HG03060 (cell line): ENCODE results near the gene GCNA.

Experiments
- ATAC-seq: cut with Tn5 transposase; IDR thresholded peaks from one replicate; pipeline ENCODE4 v1.9.1; 2021; ENCODE audit warnings: low read depth, moderate number of reproducible peaks; ENCODE audit not compliant: unreplicated experiment

GCNA gene, protein sequence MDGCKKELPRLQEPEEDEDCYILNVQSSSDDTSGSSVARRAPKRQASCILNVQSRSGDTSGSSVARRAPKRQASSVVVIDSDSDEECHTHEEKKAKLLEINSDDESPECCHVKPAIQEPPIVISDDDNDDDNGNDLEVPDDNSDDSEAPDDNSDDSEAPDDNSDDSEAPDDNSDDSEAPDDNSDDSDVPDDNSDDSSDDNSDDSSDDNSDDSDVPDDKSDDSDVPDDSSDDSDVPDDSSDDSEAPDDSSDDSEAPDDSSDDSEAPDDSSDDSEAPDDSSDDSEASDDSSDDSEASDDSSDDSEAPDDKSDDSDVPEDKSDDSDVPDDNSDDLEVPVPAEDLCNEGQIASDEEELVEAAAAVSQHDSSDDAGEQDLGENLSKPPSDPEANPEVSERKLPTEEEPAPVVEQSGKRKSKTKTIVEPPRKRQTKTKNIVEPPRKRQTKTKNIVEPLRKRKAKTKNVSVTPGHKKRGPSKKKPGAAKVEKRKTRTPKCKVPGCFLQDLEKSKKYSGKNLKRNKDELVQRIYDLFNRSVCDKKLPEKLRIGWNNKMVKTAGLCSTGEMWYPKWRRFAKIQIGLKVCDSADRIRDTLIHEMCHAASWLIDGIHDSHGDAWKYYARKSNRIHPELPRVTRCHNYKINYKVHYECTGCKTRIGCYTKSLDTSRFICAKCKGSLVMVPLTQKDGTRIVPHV

DNA sequence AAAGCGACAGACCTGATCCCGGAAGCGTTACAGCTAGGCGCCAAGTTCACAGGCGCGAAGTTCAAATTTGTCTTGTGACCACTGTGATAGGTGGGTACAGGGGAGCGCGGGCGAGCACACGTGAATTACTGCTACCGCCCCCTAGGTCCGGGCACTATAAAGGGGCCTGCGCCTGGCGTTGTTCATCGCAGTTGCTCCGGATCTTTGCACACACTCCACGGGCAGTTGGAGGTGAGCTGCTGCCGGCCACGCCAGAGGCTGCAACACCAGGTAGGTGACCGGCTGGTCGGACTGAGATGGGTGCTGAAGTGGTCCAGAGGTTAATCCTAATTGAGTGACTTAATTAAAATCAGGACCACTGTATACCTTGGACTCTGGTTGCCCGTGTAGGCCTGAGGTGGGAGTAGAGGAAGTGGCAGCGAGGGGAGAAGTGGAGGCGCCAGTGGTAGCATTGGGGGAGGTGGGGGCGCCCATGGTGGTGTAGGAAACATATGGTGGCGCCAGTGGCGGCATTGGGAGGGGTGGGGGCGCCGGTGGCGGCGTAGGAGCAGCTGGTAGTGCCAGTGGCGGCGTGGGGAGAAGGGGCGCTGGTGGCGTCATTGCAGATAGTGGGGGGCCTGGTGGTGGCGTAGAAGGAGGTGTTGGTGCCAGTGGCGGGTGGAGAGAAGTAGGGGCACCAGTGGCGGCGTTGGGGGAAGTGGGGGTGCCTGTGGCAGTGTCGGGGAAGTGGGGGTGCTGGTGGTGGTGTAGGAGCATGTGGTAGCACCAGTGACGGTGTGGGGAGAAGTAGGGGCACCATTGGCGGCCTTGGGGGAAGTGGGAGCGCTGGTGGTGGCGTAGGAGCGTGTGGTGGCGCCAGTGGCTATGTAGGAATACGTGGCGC lies at the start of gene GCNA:
TSS of gene GCNA (plus strand) at position 185 of the 883 bp plus-strand sequence. CDS start 2,385 bp downstream, outside the sequence.
- no peak for ATAC-seq

DNA sequence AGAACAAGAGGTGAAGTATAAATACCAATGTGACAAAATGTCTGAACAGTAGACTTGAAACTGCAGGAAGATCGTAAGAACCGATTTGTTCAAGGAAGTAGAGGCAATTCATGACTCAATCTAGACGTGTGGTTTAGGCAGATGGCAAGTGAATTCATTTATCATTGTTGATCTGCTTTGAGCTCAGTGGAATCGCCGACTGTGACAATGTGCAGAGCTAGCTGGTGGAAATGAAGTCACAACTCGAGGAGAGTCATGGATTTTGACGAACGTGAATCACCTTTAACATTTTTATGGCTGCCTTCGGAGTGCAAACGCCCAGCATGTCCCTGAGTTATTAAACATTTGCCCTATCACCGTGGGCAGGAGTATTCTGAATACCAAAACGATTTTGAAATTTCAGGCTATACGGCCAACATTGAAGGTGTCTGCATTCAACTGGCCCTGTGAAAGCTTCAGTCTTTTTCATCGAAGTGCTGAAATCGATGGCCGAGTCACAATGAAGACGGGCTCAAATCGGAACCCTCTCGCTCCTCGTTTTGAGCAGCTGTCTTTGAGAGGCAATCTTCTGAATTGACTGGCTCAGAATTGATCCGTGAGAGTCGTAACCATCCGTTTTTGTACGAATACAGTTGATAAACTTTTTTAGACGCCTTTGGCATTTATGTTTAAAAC lies 46.0 kb upstream of the GCNA start:
- peak; percentile 10 for ATAC-seq

DNA sequence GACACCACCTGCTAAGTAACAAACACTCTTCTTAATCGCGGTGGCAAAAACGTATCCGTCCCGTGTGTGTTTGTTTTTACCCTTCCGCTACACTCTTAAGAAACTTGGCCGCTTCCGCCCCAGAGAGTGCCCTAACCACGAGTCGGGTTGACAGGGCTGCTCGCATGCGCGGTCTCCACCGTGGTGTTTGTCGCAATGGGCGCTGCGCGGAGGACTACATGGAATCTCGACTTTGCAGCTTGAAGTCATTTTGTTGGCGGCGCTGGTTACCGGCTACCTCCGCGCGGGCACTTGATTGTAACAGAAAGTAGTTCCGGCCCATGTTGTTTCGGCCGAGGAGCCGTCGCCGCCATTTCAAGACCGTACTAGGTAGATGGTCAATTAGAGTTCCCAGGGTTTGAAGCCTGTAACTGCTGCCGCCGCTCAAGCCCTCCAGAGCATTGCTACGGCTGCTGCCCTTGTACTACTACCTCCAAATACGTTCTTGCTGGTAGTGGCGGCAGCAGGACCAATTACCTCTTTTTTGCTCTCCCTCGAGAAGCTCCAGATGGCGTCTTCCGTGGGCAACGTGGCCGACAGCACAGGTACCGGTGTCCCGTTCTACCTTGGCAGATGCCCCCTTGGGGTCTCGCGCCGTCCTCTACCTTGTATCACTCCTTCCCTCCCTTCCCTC lies 45.3 kb upstream of the GCNA start, which contains the start of gene OGT:
TSS of gene OGT (plus strand) at position 352 of the 673 bp plus-strand sequence. CDS start at position 548, 196 bp downstream.
- ATAC-seq, result peak; percentile 69

DNA sequence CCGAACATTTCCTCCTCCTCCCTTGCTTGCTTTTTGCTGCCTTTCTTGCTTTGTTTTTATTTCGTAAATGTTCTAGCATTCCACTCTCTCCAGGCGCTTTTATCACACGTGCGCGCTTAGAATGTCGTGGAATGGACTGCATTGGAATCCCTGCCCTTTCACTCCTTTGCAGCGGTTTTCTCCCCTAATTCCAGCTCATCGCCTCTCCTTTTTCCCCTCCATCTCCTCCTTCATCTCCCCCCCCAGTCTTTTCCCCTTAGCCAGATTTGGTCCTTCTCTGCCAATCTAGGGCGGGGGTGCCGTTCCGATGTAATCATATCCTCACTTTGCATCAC lies 44.8 kb upstream of the GCNA start:
- no peak for ATAC-seq

DNA sequence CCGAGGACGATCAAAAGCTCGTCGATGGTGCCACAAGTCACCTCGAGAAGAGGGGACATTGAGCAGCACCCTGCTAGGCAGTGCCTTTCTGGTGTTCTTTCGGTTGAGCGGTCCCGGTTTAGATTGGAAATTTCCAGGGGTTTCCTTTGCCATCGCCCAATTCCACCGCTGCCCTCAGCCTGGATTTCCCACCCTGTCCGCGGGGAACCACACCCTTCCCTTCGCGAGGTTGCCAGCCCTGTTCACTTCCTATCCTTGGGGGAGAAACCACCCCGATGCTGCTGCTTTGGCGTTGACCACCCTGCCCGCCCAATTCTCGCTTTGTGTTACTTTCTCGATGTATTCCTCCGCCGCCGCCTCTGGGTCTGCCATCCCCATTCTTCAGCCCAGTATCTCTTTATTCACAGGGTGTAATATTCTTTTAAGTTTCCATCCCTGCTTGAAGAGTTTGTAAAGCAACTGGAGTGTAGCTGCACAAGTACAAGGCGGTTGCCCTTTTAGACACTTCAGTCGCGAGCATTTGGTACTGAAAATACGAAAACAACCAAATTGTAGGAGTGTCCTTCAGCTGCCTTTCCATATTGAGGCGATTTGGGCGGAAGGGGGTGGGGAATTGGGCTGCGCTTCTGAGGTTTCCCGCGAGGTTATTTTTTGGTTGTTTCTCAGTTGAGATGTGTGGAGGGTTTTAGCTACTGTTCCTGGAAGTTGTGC lies 44.2 kb upstream of the GCNA start:
- ATAC-seq, result no peak

DNA sequence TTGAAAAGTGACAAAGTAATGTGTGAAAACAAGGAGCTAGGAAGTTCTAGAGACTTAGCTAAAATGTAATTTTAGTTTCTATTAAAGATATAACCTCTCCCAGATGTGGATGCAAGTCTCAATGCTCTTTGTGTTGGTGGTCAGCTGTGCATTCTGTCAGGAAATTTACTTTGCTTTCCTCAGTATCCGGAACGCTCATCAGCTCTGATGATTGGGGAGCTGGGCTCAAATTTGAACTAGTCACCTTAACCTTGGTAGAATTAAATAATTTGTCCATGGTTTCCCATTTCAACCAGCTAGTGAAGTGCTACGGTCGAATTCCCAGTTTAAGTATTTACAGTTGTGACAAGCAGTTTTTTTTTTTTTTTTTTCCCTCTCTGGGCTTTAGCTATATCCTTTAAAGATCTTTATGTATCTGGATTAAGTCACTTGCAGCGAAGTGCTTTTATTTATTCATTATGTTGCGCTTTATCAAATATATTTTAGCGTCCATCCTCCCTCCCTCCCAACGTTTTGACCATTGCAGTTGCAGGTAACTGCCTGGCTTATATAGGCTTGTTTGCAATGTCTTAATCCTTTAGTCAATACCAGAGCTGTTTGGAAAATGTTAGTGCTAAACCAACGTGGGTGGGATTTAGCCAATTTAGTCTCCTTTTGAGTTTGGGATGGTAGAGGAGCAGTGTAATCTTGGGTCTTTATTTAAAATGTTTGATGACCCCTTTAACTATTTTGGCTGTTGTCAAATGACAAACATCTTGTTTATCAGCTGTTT lies 43.3 kb upstream of the GCNA start:
- no peak for ATAC-seq

DNA sequence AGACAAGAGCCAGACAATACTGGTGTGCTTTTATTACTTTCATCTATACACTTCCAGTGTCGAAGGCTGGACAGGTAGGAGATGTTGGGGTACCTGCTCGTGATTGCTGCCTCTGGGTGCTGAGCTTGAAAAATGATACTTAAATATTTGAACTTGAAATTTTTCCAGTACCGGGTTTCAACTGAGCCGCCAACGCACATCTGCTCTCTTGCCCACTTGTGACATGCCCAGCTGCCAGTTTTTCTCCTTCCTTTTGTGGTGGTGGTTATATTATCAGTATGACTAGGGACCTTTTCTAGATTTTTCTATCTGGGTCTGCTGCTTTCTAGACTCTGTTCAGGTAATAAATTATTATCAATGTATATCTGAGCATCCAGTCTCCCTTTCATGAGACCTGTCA lies 42.0 kb upstream of the GCNA start:
- ATAC-seq, result no peak

DNA sequence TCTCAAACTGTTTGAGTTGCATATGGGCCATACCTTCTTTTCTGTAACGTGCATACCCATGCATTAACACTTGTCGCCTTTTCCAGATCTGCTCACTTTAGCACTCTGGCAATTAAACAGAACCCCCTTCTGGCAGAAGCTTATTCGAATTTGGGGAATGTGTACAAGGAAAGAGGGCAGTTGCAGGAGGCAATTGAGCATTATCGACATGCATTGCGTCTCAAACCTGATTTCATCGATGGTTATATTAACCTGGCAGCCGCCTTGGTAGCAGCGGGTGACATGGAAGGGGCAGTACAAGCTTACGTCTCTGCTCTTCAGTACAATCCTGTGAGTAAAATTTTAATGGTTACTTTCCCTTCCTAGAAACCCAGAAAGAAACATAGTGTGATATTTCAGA lies 40.5 kb upstream of the GCNA start:
- ATAC-seq, result no peak

DNA sequence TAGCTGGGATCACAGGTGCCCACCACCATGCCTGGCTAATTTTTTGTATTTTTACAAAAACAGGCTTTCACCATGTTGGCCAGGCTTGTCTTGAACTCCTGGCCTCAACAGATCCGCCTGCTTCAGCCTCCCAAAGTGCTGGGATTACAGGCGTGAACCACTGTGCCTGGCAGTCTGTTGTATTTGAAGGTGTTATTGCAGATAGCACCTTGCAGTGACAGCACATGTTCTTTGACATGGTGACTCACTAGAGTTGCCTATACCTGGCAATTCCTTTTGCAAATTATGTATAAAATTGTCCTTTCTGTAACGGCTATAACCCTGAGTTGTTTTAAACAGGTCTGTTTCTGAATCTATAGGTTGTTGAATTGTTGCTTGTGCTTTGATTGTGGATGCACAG lies 37.4 kb upstream of the GCNA start:
- no peak for ATAC-seq

DNA sequence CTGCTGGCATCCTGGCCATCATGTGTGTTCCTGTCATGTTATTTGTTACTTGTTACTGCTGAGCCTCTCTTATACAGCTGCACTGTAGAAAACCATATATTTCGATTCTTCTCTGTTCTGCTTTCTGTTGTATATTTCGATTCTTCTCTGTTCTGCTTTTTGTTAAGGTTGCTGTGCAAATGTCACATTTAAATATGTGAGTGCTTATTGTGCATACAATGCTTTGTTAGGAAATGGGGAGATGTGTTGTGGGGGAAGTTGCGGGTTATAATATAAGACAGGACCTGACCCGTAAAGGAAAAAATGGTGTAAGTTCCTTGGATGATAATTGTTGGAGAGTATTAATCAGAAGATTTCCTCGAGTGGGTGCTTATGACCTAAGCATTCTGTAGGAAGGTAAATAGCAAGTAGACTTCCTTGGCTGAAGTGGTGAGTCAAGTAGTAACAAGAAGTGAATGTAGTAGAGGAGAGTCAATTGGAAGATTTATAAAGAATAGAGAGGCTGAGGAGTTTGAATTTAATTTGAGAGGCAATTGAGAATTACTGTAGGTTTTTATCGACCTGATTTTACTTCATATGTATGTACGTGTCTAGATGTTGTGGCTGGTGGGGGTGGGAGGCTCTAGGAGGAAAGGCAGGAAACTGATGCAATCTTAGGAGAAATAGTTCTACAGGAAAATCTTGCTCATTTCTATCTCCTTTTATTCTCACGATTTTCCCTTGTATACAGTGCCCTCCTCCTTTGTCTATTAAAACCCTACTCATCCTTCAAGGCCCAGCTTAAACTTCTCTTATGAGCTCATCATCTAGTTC lies 36.8 kb upstream of the GCNA start:
- ATAC-seq, result peak; percentile 73

DNA sequence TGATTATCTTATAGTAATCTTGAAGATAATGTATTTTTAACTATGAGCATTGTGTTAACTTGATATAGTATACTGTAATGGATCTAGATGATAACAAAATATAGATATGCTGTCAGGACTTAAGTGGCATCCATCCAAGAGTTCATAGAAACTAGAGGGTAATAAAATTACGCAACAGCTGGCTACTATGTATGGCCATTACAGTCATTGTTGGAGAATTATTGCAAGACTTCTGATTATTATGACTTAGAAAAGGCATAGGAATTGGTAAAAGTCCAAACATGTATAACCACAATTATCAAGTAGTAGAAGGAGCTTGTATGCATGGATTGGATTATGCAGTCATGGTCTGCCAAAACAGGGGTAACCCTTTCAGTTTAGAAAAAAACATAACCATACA lies 35.8 kb upstream of the GCNA start:
- no peak for ATAC-seq

DNA sequence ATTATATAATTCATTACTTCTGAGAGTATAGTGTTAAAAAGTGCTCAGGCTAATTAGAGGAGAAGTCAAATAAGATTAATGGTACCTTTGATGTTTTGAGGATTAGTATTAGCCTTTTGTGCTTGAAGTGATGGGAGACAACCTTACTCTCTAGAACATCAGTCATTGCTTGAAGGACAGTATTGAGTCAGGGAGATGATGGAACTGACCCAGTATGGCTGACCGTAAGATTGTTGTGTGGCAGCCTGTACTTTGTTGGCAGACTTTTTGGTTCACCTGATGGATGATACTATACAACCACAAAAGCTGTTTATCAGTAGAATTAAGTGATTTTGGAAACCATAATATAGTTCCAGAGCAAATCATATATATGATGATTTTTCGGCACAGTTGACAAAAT lies 35.4 kb upstream of the GCNA start:
- ATAC-seq, result no peak

DNA sequence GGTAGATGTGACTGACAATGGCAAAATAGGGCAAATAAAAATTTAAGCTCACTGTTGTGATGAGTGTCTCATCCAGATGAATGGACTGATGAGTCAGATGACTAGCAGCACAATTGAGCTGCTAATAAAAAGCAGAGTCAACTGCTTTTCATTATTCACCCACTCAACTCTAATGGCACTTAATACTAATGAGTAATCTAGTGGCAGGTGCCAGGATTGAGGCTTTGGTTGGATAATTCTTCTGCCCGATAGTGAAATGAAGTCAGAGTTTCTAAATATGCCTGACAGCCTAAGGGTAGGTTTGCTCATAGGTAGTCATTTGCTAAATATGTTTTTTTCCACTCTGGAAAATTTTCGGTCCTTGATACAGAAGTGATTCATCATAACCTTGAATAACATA lies 34.9 kb upstream of the GCNA start:
- no peak for ATAC-seq

DNA sequence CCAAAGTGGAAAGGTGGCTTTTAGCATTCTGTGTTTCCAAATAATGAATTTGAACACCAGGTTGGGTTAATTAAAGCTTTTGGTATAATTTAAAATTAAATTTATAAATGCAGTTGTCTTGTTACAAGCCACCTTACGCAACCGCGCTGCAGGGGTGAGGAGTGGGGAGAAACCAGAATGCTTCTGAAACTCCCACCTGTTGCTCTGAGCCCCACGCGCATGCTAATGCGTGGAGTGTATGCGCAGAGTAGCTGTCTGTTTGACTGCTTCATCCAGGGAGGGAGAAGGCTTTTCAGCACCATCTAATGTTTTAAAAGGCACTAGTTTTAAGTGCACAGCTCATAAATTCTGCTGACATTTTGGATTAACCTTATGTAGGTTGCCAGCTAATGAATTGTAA lies 32.9 kb upstream of the GCNA start:
- ATAC-seq, result no peak

DNA sequence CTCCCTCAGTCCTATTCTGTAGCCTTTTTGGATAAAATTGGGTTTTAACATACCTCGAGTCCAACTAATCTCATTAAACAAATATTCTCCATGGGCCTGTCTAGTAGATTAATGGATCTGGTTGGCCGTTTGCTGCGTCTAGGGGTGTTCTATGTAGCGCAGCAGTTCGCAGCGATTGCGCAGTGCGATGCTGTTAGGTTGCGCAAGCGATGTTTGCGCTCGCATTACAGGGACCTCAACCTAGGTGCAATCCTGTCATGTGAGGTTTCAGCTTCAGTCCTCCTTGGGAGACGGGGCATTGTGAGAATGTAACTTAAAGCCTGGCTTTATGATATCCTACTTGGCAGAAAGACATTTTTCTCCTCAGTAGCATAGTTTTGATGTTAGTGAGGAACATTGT lies 31.4 kb upstream of the GCNA start:
- ATAC-seq, result no peak

DNA sequence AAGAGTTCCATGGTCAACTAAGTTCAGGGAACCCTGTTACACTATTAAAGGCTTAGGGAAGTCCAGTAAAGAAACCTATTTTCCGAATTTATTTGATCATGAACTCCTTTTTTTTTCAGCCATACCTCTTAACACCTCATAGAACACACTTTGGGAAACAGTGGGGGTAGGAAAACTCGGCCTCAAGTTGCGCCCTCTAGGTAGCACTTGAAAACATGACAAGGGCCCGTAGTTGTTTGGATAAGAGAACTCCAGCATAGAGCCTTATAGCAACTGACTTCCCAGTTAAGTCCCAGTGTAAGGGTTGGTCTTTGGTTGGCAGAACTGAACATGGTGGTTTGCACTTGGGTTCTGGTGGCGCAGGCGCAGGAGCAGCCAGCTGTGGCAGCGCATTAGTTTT lies 30.9 kb upstream of the GCNA start:
- no peak for ATAC-seq

DNA sequence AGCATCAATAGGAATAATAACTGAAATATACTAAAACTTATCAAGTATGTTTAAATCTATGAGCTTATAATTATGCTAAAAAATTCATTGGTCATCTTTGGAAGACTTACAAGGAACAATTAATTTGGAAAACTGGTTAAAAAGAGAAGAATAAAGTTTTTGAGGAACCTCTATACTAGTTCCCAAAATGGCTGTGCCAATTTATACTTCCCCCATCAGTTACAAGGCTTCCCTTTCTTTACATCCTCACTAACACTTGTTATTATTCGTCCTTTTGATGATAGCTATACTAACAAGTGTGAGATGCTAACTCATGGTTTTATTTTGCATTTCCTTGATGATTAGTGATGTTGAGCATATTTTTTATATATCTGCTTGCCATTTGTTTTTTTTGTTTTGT lies 28.3 kb upstream of the GCNA start:
- ATAC-seq, result no peak

DNA sequence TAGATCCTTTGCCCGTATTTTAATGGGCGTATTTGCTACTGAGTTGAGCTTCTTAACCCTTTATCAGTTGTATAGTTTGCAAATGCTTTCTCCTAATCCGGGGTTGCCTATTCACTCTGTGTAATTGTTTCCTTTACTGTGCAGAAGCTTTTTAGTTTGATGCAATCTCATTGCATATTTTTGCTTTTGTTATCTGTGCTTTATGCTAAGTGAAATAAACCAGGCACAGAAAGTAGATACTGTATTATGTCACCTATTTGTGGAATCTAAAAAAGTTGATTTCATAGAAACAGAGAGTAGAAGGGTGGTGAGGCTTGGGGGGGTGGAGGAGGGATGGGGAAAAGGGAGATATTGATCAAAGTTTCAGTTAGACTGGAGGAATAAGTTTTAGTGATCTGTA lies 27.7 kb upstream of the GCNA start:
- ATAC-seq, result no peak
